DMS114 treated with DMSO at 0.1 percent for 48 hours (cell line): Measurements from ENCODE around the gene TTC38.

Source experiments
- DNase-seq: peaks from one replicate; lab custom pipeline; 2025; ENCODE audit not compliant: unreplicated experiment; lab: John Stamatoyannopoulos, UW

The TTC38 gene

GRCh38 chr22:46267431-46268279, at the start of gene TTC38:
TTC38 (plus strand) TSS chr22:46268008; CDS start chr22:46268040, 32 bp downstream.
- DNase-seq = peak; percentile 61

- DNase-seq = no peak
These were observed 48.2 kb upstream of the TTC38 start for GRCh38 chr22:46219636-46220035.

GRCh38 chr22:46220921-46221320, 46.9 kb upstream of the TTC38 start:
- DNase-seq = no peak

- DNase-seq = no peak
These were observed 43.5 kb upstream of the TTC38 start for GRCh38 chr22:46224044-46224897.

GRCh38 chr22:46224898-46225290, 42.9 kb upstream of the TTC38 start:
- no peak for DNase-seq

- no peak for DNase-seq
These were observed 42.2 kb upstream of the TTC38 start for GRCh38 chr22:46225631-46226030.

GRCh38 chr22:46226577-46226976, 41.2 kb upstream of the TTC38 start:
- no peak for DNase-seq

- no peak for DNase-seq
These were observed 38.1 kb upstream of the TTC38 start for GRCh38 chr22:46229701-46230100.

- DNase-seq = no peak
These were observed 37.4 kb upstream of the TTC38 start for GRCh38 chr22:46230262-46230901.

GRCh38 chr22:46233231-46233630, 34.6 kb upstream of the TTC38 start:
- DNase-seq = no peak

- no peak for DNase-seq
These were observed 32.8 kb upstream of the TTC38 start for GRCh38 chr22:46234969-46235368.

- DNase-seq = no peak
These were observed 30.2 kb upstream of the TTC38 start for GRCh38 chr22:46237453-46238124.

GRCh38 chr22:46238541-46238940, 29.3 kb upstream of the TTC38 start:
- no peak for DNase-seq

- no peak for DNase-seq
These were observed 28.4 kb upstream of the TTC38 start for GRCh38 chr22:46239261-46240048.

GRCh38 chr22:46240073-46240472, 27.7 kb upstream of the TTC38 start:
- no peak for DNase-seq

- DNase-seq = no peak
These were observed 27.3 kb upstream of the TTC38 start for GRCh38 chr22:46240506-46240905.

- DNase-seq = no peak
These were observed 26.9 kb upstream of the TTC38 start for GRCh38 chr22:46240907-46241306.

GRCh38 chr22:46241396-46242007, 26.3 kb upstream of the TTC38 start:
- no peak for DNase-seq

- DNase-seq = no peak
These were observed 25.7 kb upstream of the TTC38 start for GRCh38 chr22:46242076-46242475.

- no peak for DNase-seq
These were observed 23.0 kb upstream of the TTC38 start for GRCh38 chr22:46244771-46245170.
